GM18873 (cell line): ENCODE measurements around the gene C10orf62.
"Not testable (repeated sequence)": the region's sequence is repeated elsewhere in the genome, so short reads cannot be mapped to it uniquely, and the experiment has no call there.

ENCODE experiments used
- ATAC-seq: cut with Tn5 transposase; IDR thresholded peaks from one replicate; pipeline ENCODE4 v1.9.1; 2021; ENCODE audit warnings: mild to moderate bottlenecking, moderate library complexity, moderate number of reproducible peaks; ENCODE audit not compliant: unreplicated experiment, low FRiP score

C10orf62 gene

GRCh38 chr10:97589479-97589878, at the start of gene C10orf62:
Gene C10orf62 (plus strand): TSS chr10:97589721. CDS start chr10:97589898, 177 bp downstream.
- ATAC-seq, result no peak

DNA sequence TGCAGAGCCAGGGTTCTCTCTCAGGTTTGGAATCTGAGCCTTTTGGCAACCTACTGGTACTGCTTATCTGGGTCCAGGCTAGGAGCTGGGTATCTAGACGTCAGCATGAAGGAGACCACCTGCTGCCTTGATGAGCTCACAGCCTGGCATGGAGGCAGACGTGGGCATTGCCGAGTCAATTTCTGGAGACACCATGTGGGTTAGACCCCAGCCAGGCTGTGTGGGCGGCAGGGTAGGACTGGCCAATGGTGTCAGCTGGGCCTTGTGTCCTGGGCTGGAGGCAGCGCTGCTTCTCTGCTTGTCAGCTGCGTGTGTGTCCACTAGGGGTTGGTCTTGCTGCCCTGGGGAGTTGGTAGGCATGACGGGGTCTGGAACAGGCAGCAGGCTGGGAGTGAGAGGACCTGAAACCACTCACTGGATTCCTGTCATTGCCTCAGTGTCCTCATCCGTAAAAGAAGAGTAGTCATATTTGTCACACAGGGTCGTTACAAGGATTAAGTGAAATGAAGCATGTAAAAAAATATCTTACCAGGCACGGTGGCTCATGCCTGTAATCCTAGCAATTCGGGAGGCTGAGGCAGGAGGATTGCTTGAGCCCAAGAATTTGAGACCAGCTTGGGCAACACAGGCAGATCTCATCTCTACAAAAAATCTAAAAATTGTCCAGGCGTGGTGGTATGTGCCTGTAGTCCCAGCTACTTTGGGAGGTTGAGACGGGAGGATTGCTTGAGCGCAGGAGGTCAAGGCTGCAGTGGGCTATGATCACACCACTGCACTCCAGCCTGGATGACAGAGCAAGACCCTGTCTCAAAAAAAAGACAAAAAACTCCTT, 48.6 kb upstream of the C10orf62 start:
- no peak for ATAC-seq

DNA sequence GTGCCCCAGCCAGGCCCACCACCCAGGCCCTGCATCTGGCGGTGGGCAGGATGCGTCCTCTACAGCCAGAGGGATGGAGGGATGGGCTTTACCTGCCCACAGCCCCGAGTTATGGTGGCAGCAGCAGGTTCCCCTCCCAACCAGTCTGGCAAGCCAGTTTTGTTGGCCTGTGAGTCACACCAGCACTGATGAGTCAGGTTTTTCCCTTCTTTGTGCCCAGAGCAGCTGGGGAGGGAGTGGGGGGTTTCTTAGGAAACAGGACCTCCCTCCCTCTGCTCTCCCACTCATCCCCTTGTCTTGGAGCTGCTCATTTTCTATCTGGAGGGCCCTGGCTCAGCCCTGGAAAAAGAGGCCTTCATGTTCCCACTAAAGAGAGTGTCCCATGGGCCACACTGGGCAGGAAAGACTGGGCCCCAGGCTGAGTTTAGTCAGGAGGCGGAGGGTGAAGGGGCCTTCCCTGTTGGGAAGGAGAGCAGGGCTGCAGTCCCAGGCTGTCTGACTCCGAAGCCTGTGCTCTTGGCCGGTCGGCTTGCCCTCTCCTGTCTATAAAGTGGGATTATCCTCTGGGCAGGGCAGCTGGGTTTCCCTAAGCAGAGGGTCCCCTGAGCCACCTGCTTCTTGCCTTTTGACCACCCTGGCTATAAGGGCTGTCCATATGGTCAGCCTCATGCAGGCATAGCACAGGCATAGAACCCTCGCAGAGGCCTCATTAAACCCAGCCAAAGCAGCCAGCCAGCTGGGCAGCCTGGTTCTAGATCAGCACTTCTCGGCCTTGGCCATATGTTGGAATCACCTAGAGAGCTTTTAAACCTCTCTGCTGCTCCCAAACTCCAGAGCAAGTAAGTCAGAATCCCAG, 47.1 kb upstream of the C10orf62 start:
- ATAC-seq, result no peak

DNA sequence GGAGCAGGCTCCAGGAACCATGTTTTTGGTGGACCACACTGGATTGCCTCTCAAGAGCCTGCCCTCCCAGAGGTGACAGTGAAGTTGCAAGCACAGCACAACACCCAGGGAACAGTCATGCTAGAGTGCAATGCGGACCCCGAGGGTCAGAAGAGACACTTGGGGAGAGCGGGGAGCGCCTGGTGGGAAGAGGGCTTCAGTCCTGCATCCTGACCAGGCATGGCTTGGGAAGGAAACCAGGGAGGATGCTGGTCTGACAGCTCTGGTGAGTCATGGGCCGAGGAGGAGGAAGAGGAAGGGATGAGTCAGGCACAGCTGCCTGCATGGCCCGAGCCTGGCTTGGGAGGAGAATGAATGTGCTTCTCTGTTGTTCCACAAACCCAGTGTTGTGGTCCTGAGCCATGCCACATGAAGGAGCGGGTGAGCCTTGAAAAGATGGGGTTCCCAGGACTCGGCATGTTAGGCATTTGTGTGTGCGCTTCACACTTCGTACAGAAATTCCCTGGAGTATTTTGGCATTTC, 46.4 kb upstream of the C10orf62 start:
- ATAC-seq, result no peak

DNA sequence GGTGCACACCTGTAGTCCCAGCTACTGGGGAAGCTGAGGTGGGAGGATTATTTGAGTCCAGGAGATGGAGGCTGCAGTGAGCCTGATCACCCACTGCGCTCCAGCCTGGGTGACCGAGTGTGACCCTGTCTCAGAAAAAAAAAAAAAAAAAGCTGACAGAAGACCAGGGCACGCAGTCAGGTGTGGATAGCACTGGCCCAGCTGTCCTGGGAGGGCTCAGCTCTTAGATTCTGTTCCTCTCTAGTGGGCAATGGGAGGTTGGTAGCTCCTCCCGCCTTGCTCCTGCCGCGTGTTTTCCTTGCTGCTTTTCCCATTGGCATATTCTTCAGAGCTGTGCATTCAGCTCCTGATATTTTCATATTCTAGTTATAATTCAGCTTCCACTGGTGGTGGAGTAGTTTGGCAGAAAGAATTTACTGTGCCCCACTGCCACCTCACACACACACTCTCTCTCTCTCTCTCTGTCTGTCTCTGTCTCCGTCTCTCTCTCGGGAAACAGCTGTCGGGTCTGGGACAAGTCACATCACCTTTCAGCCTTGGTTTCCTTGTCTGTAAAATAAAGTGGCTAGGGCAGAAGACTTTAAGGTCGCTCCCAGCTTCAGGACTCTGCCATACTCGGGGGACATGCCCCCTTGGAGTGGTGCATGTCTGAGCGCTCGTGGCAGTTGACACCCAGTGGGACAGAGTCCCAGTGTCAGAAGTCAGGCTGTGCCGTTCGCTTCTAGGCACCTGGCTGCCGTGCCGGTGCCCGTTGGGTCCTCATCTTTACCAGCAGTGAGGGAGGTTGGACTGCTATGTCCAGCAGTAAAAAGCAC, 42.9 kb upstream of the C10orf62 start:
- ATAC-seq, result no peak

DNA sequence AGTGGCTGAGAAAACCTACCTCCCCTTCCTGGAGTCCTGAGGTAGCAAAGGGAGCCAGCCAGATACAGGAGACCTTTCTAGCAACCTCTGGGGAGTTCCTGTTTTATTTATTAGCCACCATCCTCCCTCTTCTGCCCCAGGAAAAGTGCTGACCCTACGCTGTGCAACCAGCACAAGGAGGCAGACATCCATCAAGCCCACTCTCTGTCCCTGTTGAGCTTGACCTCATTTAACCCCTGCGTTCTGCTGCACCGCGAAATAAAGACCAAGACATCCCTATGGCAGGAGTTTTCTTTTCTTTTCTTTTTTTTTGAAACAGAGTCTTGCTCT, 42.3 kb upstream of the C10orf62 start:
- ATAC-seq, result no peak

GRCh38 chr10:97547962-97548361, 41.6 kb upstream of the C10orf62 start:
- no peak for ATAC-seq

- no peak for ATAC-seq
Measured at GRCh38 chr10:97548828-97549455, 40.6 kb upstream of the C10orf62 start.

GRCh38 chr10:97549587-97550322, 39.8 kb upstream of the C10orf62 start:
- ATAC-seq, result no peak

DNA sequence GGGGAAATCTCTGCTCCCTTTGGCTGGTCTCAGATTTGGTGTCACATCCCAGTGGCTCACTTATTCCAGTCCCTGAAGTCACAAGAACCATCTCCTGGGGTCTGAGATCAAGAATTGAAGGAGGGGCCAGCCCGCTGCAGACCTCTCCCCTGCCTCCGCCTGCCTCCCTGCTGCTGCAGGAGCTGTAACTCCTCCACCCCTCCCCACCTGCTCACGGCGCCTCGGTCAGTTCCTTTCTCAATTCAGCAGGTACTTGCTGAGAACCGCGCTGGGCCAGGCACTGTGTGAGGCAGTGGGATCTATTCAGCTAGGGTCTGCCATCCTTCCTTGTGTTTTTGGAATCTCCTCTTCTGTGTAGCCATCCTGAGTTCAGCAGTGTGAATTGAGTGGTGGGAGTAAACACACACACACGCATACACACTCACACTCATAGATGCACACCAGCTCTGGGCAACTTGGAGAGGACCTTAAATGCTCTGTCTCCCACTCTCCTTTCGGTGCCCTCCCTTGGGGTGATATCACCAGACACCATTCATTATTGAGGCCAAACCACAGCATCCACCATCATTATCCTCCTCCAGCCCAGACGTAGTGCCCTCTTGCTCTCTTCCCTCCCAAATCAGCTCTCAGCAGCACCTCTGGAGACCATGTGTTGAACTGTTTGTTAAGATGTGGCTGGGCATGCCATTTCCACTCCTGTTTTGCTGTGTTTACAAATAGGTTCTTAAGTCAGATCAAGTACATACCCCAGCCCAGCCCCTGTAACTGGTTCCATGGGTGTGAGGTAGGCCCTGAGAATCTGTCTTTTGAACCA, 39.0 kb upstream of the C10orf62 start:
- ATAC-seq, result no peak

GRCh38 chr10:97551271-97551670, 38.2 kb upstream of the C10orf62 start:
- no peak for ATAC-seq

DNA sequence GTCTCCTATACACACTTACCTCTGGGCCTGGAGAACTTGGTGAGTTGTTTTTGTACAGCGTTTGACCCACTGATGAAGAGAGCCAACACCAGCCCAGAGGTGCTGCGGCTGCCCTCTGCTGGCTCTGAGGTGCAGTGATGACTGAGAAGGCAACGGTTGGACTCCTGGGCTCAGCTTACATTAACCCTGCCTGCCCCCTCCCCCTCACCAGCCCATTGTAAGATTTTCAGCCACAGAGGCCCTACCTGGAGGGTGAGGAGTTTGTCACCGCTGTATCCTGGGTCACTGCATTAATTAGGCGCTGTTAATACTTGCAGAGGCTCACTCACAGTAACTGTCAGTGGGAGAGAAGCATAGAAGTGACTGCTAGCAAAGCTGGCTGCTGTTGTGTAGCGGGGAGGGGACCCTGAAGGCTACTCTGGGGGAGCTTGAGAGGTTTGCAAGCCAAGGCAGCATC, 35.9 kb upstream of the C10orf62 start:
- ATAC-seq, result no peak

GRCh38 chr10:97554336-97554735, 35.2 kb upstream of the C10orf62 start:
- ATAC-seq, result not testable (repeated sequence)

DNA sequence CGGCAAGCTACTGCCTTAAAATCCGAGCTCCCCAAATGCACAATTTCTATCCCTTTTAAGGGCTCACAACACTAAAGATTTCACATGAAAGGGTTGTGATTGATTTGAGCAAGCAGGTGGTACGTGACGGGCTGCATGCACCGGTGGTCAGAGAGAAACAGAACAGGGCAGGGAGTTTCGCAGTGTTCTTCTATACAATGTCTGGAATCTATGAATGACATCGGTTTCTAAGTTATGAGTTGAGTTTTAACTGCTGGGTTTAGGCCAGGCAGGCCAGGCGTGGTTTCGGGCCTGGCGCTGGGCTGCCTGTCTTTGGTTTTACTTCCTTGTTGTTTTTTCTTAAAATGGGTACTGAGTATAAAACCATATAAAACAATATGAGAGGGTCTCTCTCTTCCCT, 34.0 kb upstream of the C10orf62 start:
- not testable (repeated sequence) for ATAC-seq

GRCh38 chr10:97560731-97561381, 28.7 kb upstream of the C10orf62 start:
- ATAC-seq, result not testable (repeated sequence)

GRCh38 chr10:97561386-97562077, 28.0 kb upstream of the C10orf62 start:
- not testable (repeated sequence) for ATAC-seq

GRCh38 chr10:97562329-97562728, 27.2 kb upstream of the C10orf62 start:
- not testable (repeated sequence) for ATAC-seq
